ENCODE measurements around the gene BLID.
A peak's percentile ranks its signal among the peaks of the same experiment; 100 is the strongest.

DNA sequence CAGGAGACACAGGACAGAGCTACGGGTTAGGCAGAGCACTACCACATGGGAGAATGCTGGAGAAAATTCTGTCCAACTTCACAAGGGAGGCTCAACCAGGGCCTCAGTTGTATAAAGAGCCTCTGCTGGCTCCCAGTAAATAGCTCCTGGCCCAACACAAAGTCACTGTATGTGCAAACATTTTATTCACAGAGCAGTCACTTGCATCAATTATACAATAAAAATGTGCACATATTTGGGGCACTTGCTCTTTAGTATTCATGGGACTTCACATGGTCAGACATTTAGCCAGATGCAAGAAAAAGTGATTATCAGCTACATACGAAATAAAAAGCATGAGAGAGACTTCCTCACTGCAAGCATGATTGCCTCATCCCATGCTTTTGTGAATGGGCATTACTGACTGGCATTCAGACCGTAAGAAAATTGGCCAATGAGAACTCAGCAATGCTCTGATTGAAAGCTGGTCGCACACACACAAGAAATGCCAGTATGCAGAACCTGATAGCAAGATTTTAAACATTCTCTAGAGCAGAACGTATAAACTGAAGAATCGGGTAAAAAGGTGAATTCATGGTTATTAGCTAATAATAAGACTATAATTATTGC is 39.4 kb downstream of the BLID start:
- TF ChIP-seq, protein P1, sequence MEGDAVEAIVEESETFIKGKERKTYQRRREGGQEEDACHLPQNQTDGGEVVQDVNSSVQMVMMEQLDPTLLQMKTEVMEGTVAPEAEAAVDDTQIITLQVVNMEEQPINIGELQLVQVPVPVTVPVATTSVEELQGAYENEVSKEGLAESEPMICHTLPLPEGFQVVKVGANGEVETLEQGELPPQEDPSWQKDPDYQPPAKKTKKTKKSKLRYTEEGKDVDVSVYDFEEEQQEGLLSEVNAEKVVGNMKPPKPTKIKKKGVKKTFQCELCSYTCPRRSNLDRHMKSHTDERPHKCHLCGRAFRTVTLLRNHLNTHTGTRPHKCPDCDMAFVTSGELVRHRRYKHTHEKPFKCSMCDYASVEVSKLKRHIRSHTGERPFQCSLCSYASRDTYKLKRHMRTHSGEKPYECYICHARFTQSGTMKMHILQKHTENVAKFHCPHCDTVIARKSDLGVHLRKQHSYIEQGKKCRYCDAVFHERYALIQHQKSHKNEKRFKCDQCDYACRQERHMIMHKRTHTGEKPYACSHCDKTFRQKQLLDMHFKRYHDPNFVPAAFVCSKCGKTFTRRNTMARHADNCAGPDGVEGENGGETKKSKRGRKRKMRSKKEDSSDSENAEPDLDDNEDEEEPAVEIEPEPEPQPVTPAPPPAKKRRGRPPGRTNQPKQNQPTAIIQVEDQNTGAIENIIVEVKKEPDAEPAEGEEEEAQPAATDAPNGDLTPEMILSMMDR (conservative IDR thresholded peaks at IDR 0.05; ENCODE audit: low read depth, low read length) = no peak
- TF ChIP-seq MXI1 (IDR thresholded peaks at IDR 0.05; ENCODE audit: borderline replicate concordance, low read depth, low read length) (no peak), POLR2A (IDR thresholded peaks at IDR 0.05; ENCODE audit: low read depth, low read length) (no peak), RFX5 (IDR thresholded peaks at IDR 0.05; ENCODE audit: low read depth, low read length) (no peak), MAFK (IDR thresholded peaks at IDR 0.05; ENCODE audit: low read depth, low read length) (no peak), SMC3 (IDR thresholded peaks at IDR 0.05; ENCODE audit: low read depth, low read length) (no peak), BHLHE40 (IDR thresholded peaks at IDR 0.05; ENCODE audit: low read depth, low read length) (no peak), RAD21 (IDR thresholded peaks at IDR 0.05; ENCODE audit: low read length) (no peak), CEBPB (IDR thresholded peaks at IDR 0.05; ENCODE audit: low read depth, low read length) (peak; percentile 23; the same call in 1 of the 2 replicates), FOS (IDR thresholded peaks at IDR 0.05; ENCODE audit: low read depth, low read length) (no peak)
- TF ChIP-seq, protein P2, sequence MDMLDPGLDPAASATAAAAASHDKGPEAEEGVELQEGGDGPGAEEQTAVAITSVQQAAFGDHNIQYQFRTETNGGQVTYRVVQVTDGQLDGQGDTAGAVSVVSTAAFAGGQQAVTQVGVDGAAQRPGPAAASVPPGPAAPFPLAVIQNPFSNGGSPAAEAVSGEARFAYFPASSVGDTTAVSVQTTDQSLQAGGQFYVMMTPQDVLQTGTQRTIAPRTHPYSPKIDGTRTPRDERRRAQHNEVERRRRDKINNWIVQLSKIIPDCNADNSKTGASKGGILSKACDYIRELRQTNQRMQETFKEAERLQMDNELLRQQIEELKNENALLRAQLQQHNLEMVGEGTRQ (IDR thresholded peaks at IDR 0.05; ENCODE audit: low read depth, low read length) = no peak
